Measurements from ENCODE around the gene CALR3.
"Not testable (repeated sequence)": the region's sequence is repeated elsewhere in the genome, so short reads cannot be mapped to it uniquely, and the experiment has no call there.

Gene CALR3

DNA sequence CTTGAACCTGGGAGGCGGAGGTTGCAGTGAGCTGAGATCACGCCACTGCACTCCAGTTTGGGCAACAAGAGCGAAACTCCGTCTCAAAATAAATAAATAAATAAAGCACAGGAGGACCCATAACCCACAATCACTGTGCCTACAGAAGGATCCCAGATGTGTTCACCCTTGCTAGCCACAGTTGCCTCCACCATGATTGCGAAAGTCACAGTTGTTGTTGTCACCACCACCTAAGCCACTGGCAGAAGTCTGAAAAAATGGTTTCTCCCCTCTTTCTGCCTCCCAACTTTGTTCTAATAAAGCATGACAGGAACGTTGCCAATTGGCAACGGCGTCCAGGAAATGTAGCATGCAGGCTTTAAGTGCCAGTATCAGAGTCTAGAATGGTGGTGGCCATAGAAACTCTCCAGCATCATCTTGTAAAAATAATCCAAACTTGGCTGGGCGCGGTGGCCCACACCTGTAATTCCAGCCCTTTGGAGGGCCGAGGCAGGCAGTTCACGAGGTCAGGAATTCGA, 22.0 kb downstream of the CALR3 start:
- Mint-ChIP-seq H3K4me1 (peaks cover 22% of the 10 kb centered on the region), H3K4me3 (no peak overlapping the region), H3K9me3 (no peaks in the 10 kb centered on the region), H3K27me3 (no peaks in the 10 kb centered on the region), H3K27ac (no peak overlapping the region)
- ATAC-seq (no peak), DNase-seq (no peak)

DNA sequence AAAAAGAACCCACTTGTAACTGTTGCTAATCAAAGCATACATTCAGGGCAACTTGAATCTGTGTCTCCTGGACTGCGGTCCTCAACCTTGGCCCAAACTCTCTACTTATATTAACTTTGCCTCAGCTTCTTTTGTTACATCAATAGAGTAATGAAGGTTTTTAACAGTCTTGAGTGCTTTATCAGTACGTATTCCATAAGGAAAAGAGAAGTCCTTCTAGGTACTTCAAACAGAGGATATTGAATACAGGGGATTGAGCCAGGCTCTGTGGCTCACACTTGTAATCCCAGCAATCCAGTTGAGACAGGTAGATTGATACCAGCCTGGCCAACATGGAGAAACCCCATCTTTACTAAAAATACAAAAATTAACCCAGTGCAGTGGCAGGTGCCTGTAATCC, 23.0 kb downstream of the CALR3 start:
- H3K4me3 Mint-ChIP-seq, result peak overlapping the region; percentile 21 to 37
- ATAC-seq (no peak), DNase-seq (no peak)
- H3K9me3 Mint-ChIP-seq, result no peaks in the 10 kb centered on the region
- H3K27ac Mint-ChIP-seq, result no peak overlapping the region
- peaks cover 30% of the 10 kb centered on the region for H3K4me1 Mint-ChIP-seq
- no peaks in the 10 kb centered on the region for H3K27me3 Mint-ChIP-seq

DNA sequence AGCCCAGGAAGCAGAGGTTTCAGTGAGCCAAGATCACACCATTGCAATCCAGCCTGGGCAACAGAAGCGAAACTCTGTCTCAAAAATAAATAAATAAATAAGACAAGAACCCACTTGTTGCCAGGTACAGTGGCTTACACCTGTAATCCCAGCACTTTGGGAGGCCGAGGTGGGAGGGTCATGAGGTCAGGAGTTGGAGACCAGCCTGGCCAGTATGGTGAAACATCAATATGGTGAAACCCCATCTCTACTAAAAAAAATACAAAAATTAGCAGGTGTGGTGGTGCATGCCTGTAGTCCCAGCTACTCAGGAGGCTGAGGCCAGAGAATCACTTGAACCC, 23.4 kb downstream of the CALR3 start:
- H3K27ac Mint-ChIP-seq, ATAC-seq, DNase-seq: not testable (repeated sequence)

DNA sequence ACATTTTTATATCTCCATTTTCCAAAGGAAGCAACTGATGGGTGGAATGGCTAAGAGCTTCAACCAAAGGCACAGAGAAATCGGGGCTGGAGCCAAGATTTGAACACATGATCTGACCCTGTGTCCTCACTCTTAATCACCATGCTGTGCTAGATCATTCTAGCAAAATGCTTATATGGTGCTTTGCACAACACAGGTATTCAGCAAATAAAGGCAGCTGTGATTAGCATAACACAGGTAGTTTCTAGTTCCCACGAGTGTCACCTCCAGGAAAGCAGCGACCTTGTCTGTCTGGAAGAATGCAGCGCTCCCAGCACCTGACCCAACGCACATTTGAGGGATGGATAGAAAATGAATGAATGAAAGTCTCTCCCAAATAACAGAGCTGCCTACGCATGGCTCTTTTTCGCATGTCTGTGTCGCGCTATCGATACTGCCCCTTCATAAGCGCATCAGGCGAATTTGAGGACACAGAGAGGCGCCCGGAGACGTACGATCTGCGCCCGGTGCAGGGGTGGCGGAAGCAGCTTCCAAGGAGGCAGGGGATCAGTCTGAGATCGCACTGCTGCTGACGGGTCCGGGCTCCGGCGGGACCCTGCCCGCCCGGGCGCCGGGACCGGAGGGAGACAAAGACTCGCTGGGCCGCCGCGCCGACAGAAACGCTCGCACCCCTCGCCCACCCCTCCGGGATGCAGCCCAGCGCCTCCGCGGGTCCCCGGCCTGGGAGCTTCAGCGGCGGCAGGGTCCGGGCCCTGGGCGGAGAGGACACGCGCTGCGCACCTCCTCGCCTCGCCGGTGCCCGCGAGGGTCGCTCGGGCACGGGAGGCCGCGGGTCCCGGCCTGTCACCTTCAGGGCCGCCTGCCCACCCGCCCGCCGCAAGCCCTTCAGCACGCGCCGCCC, 24.8 kb downstream of the CALR3 start:
- Mint-ChIP-seq H3K9me3 (no peaks in the 10 kb centered on the region), H3K27ac (peak overlapping the region in 1 of 2 donors; percentile 11), H3K27me3 (no peaks in the 10 kb centered on the region), H3K4me1 (peaks cover 44% of the 10 kb centered on the region), H3K4me3 (peak overlapping the region; percentile 83 to 87)
- DNase-seq (peak; percentile 21 to 43), ATAC-seq (peak; percentile 54)

More for the DNA sequence above, 23.4 kb downstream of the CALR3 start:
- Mint-ChIP-seq H3K4me3 (peak overlapping the region; percentile 82), H3K4me1 (peaks cover 34% of the 10 kb centered on the region)
- H3K27me3 Mint-ChIP-seq, H3K9me3 Mint-ChIP-seq: not testable (repeated sequence)

DNA sequence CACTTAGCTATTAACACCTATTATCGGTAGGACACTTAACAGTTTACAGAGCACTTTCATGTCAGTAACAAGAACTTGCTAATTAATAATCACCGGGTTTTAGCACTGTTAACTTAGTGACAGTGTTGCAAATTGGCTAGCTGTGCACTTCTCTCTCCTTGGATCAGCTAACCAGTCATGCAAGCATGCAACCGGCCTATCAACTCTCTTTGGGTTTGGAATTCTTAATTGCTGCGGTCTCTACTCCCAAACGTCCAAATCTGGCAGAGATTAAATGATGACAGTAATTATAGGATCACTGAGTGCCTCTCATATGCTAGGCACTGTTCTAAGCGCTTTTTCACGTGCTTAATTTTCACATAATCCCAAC, 25.4 kb downstream of the CALR3 start:
- H3K9me3 Mint-ChIP-seq, result no peaks in the 10 kb centered on the region
- H3K4me3 Mint-ChIP-seq, result peak overlapping the region; percentile 83 to 87
- H3K4me1 Mint-ChIP-seq, result peaks cover 47% of the 10 kb centered on the region
- DNase-seq, result no peak
- H3K27ac Mint-ChIP-seq, result no peak overlapping the region
- ATAC-seq, result no peak
- H3K27me3 Mint-ChIP-seq, result no peaks in the 10 kb centered on the region

DNA sequence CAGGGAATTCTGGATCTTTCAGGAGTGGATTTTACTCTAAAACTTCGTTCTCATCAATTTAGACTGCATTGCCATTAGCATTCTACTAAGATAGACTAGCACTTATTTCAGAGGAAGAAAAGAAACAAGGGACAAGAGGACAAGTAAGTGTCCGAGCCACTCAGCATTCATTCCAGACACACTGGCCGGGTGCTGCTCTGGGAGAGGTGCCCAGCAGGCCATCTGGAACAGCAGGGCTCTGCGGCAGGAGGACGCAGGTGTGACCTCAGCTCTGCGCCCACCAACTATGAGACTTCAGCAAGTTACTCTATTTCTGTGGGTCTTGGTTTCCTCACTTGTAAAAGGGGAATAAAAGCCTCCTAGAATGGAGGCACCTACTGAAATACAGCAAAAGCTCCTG, 28.4 kb downstream of the CALR3 start:
- Mint-ChIP-seq H3K4me1 (peaks cover 68% of the 10 kb centered on the region), H3K4me3 (no peak overlapping the region), H3K9me3 (no peaks in the 10 kb centered on the region), H3K27ac (no peak overlapping the region), H3K27me3 (no peaks in the 10 kb centered on the region)
- DNase-seq (no peak), ATAC-seq (no peak)

DNA sequence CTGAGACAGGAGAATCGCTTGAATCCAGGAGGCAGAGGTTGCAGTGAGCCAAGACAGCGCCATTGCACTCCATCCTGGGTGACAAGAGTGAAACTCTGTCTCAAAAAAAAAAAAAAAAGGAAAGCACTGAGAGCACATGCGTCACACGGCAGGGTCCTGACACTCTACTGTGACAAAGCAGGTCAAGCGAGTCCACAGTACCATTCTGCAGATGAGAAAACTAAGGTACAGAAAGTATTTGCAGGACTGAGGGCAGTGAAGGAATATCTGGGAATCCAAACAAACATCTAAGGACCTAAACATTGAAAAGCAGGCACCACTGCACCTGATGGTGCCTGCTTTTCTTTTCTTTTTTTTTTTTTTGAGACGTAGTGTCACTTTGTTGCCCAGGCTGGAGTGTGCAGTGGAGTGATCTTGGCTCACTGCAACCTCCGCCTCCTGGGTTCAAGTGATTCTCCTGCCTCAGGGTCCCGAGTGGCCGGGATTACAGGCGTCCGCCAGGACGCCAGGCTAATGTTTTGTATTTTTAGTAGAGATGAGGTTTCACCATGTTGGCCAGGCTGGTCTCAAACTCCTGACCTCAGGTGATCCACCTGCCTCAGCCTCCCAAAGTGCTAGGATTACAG, 29.1 kb downstream of the CALR3 start:
- DNase-seq, H3K27ac Mint-ChIP-seq, ATAC-seq, H3K4me3 Mint-ChIP-seq, H3K9me3 Mint-ChIP-seq, H3K27me3 Mint-ChIP-seq: not testable (repeated sequence)
- H3K4me1 Mint-ChIP-seq, result peaks cover 73% of the 10 kb centered on the region

DNA sequence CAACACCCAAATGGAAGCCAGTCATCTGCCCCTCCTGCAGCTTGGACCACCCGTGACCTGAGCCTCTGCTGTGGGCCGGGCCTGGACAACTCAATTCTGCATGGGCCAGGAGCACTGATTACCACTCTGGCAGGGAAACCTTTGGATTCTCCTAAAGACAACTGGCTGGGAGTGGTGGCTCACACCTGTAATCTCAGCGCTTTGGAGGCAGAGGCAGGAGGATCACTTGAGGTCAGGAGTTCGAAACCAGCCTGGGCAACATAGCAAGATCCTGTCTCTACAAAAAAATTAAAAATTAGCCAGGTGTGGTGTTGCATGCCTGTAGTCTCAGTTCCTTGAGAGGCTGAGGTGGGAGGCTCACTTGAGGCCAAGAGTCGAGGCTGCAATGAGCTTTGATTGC, 30.7 kb downstream of the CALR3 start:
- DNase-seq (no peak), ATAC-seq (no peak)
- H3K27ac Mint-ChIP-seq, result no peak overlapping the region
- H3K9me3 Mint-ChIP-seq, result no peaks in the 10 kb centered on the region
- H3K4me1 Mint-ChIP-seq, result peaks cover 63% of the 10 kb centered on the region
- no peaks in the 10 kb centered on the region for H3K27me3 Mint-ChIP-seq
- no peak overlapping the region for H3K4me3 Mint-ChIP-seq

DNA sequence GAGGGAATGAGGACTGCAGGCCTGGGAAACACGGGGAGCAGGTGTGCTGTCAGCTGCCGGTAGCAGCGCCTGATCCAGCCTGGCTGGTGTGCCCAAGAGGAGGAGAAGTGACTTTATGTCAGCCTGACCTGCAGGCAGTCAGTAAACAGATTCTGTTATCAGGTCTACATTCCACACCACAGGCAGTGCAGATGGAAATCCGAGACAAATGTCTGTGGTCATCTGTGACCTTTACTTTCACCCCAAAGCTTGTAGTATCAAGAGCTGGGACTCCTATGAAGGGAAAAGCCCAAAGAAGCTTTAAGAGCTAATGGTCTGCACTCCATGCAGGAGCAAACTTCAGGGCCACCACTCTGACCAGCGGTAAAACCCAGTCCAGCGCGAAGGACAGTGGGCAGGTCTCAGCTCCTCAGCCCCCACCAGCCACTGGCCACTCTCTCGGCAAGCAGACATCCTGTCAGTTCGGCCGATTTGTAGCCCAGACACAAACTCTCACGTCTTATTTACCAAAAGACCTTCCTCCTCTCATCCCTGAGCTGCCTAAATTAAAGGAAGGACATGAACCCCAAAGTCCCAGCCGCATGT, 31.9 kb downstream of the CALR3 start:
- Mint-ChIP-seq H3K4me1 (peaks cover 60% of the 10 kb centered on the region), H3K27ac (peak overlapping the region in 1 of 2 donors; percentile 93), H3K9me3 (no peaks in the 10 kb centered on the region), H3K4me3 (no peak overlapping the region), H3K27me3 (no peaks in the 10 kb centered on the region)
- DNase-seq, result no peak
- ATAC-seq, result no peak

DNA sequence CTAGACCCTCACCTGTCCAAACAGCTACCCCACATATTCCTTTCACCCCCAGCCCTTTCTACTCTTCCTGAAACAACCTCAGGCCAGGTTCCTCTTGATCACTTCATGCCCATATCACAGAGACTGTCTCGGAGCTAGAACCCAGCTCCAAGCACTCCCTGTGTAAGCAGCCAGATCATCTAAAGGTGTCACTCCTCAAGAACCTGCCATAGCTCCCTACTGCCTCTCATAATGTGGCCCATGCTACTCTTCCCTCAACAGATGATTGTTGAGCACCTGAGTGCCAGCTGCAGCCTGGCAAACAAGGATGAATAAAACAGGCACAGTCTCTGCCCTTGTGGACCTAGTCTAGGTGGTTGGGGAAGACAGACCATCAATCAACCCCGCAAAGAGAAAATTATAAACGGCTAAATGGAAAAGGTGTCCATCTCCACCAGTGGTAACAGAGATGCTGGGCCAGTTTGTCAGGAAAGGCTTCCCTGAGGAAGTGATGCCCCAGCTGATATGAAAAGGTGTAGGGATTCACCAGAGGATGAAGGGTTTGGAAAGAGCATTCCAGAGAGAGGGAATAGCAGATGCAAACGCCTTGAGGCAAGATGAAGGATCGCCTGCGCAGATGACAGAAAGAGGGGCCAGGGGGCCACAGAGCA, 32.5 kb downstream of the CALR3 start:
- Mint-ChIP-seq H3K9me3 (no peaks in the 10 kb centered on the region), H3K27me3 (no peaks in the 10 kb centered on the region)

DNA sequence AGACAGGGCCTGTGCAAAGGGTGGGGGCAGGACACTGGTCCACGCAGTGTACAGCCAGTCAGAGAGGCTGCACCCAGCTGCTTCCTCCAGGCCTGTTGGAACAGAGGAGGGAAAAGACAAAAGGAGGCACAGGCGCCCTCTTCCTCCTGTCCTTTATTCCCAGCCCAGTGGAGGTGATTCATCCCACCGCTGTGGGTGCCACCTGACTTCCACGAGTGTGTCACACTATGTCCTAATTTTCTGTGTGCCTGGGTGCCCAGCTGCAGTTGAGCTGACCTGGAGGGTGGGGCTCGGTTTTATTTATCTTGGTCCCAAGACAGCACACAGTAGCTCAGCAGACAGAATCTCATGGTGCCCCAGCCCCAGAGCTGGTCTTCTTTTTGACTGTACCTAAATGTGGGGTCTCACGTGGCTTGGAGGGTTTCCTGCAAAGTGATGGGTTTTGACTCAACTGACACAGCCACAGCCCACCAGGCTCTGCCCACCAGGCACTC, 33.2 kb downstream of the CALR3 start:
- Mint-ChIP-seq H3K9me3 (no peaks in the 10 kb centered on the region), H3K4me3 (no peak overlapping the region), H3K27ac (no peak overlapping the region), H3K27me3 (no peaks in the 10 kb centered on the region), H3K4me1 (peaks cover 61% of the 10 kb centered on the region)
- DNase-seq, result peak in 1 of 2 donors; percentile 18
- ATAC-seq, result peak; percentile 79

More for the DNA sequence above, 32.5 kb downstream of the CALR3 start:
- DNase-seq, result no peak
- Mint-ChIP-seq H3K4me1 (peaks cover 59% of the 10 kb centered on the region), H3K27ac (peak overlapping the region in 1 of 2 donors; percentile 48), H3K4me3 (no peak overlapping the region)
- ATAC-seq, result no peak

DNA sequence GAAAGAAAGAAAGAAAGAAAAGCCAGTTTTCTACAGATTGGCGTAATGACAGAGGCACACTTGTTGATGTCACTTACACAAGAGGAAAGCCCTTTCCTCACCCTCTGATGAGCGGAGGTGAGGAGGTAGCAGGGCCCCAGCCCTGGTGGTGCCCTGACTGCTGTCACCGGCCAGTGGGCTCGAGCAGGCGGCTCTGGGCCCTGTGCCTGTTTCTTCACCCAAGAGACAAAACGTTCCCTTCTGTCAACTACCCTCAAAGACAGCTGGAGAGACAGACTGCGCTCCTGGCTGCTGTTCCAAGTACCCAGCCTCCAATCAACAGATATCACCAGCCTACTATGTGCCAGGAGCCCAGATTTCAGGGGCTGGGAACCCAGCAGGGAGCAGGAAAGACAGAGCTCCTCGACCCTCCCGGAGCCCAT, 34.3 kb downstream of the CALR3 start:
- Mint-ChIP-seq H3K9me3 (no peaks in the 10 kb centered on the region), H3K27me3 (no peaks in the 10 kb centered on the region), H3K27ac (no peak overlapping the region), H3K4me3 (no peak overlapping the region), H3K4me1 (peaks cover 65% of the 10 kb centered on the region)
- ATAC-seq, result no peak
- no peak for DNase-seq

DNA sequence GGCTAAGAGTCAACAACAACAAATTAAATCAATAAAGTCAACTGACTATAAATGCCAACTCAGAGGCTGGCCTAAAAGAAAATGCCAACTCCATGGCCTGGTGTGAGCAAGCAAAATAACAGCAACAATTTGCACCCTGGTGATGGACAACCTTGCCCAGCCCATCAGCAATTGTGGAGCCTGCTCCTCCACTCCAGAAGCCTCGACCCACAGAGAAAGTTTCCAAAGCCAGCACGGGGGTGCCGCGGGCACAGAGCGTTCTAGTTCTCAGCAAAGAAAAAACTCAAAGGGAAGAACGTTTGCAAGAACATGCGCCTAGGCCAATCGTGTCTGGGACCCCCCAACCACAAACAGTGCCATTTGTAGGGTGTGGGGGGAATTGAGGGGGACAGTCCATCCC, 35.5 kb downstream of the CALR3 start:
- ATAC-seq (no peak), DNase-seq (no peak)
- Mint-ChIP-seq H3K4me3 (no peak overlapping the region), H3K27ac (no peak overlapping the region), H3K4me1 (peaks cover 68% of the 10 kb centered on the region), H3K9me3 (no peaks in the 10 kb centered on the region), H3K27me3 (no peaks in the 10 kb centered on the region)

DNA sequence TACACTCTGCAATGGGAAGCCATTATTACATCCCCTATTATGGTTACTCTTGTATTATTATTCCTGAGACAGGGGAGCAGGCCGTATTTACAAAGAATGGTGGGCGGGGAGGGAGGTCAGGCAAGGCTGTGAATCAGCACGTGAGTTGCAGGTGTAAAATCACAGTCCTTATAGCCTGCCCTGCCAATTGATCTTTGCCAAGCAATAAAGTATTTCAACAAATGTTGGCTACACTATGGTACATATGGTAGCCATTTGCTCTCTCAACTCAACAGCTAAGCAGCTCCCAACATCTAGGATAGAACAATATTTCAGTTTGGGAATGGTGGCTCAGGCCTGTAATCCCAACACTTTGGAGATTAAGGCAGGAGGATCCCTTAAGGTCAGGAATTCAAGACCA, 36.3 kb downstream of the CALR3 start:
- Mint-ChIP-seq H3K4me1 (peaks cover 68% of the 10 kb centered on the region), H3K27ac (no peak overlapping the region), H3K9me3 (no peaks in the 10 kb centered on the region), H3K4me3 (no peak overlapping the region), H3K27me3 (no peaks in the 10 kb centered on the region)
- no peak for ATAC-seq
- DNase-seq, result no peak
